Measurements from ENCODE around the gene TNFSF4.

GRCh38 chr1:173224280-173224892 lies 17.3 kb upstream of the TNFSF4 start:
- TF ChIP-seq ZFX (IDR thresholded peaks at IDR 0.05), result no peak
- no peak for TF ChIP-seq YY1 (IDR thresholded peaks at IDR 0.05; ENCODE audit: extremely low read depth, insufficient replicate concordance, low read depth, low read length)
- TF ChIP-seq, protein P1, sequence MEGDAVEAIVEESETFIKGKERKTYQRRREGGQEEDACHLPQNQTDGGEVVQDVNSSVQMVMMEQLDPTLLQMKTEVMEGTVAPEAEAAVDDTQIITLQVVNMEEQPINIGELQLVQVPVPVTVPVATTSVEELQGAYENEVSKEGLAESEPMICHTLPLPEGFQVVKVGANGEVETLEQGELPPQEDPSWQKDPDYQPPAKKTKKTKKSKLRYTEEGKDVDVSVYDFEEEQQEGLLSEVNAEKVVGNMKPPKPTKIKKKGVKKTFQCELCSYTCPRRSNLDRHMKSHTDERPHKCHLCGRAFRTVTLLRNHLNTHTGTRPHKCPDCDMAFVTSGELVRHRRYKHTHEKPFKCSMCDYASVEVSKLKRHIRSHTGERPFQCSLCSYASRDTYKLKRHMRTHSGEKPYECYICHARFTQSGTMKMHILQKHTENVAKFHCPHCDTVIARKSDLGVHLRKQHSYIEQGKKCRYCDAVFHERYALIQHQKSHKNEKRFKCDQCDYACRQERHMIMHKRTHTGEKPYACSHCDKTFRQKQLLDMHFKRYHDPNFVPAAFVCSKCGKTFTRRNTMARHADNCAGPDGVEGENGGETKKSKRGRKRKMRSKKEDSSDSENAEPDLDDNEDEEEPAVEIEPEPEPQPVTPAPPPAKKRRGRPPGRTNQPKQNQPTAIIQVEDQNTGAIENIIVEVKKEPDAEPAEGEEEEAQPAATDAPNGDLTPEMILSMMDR (IDR thresholded peaks at IDR 0.05 in 2 of 3, conservative IDR thresholded peaks at IDR 0.05 in 1 of 3; ENCODE audit: borderline replicate concordance in 1 of 3, insufficient read depth in 1 of 3, low read depth in 2 of 3, low read length in 2 of 3), result no peak
- no peak for TF ChIP-seq JUND (IDR thresholded peaks at IDR 0.05)
- no peak for TF ChIP-seq POLR2A (IDR thresholded peaks at IDR 0.05; ENCODE audit: borderline replicate concordance, extremely low read depth, insufficient read depth, insufficient read length)
- no peak for TF ChIP-seq EGR1 (IDR thresholded peaks at IDR 0.05; ENCODE audit: low read depth)
- TF ChIP-seq, protein P2, sequence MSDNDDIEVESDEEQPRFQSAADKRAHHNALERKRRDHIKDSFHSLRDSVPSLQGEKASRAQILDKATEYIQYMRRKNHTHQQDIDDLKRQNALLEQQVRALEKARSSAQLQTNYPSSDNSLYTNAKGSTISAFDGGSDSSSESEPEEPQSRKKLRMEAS (IDR thresholded peaks at IDR 0.05), result no peak
- TF ChIP-seq POLR2AphosphoS5 (IDR thresholded peaks at IDR 0.05; ENCODE audit: low read depth, low read length), result no peak
- TF ChIP-seq SIN3A (IDR thresholded peaks at IDR 0.05; ENCODE audit: low read depth), result no peak
- no peak for TF ChIP-seq EZH2 (IDR thresholded peaks at IDR 0.05)
- TF ChIP-seq CEBPB (IDR thresholded peaks at IDR 0.05; ENCODE audit: low read depth), result no peak
- no peak for TF ChIP-seq EZH2phosphoT487 (IDR thresholded peaks at IDR 0.05; ENCODE audit: borderline replicate concordance)
- no peak for TF ChIP-seq ATF3 (IDR thresholded peaks at IDR 0.05)
